Measurements from ENCODE around the gene SLAMF7. TPM values are rescaled to one million over a fixed set of nuclear protein-coding genes. Genes with fewer than 3 reads are reported as not detected.

Gene SLAMF7
- total and polyA plus RNA-seq, 2 of the 8 experiments (the other 6 are each of a cell fraction or from before 2014, with no cell fraction given): not detected

GRCh38 chr1:160741612-160742348, 2.7 kb downstream of the SLAMF7 start:
- Histone ChIP-seq H3K4me3 (ENCODE audit: extremely low read depth in 1 of 4, insufficient read depth in 2 of 4, low read depth in 3 of 4, low read length in 4 of 4) (no peak overlapping the region), H3K23ac (ENCODE audit: insufficient read length) (no peak overlapping the region), H2BK5ac (ENCODE audit: low read depth, low read length) (no peak overlapping the region), H2AFZ (ENCODE audit: low read length) (peak overlapping the region; percentile 59), H3K36me3 (ENCODE audit: control insufficient read depth in 2 of 4, insufficient read depth in 4 of 4, low read length in 3 of 4) (no peaks in the 10 kb centered on the region), H4K20me1 (replicated peaks in 1 of 2; ENCODE audit: control insufficient read depth in 1 of 2, insufficient read depth in 2 of 2, low read length in 2 of 2) (no peaks in the 10 kb centered on the region), H3K4me1 (replicated peaks in 1 of 4; ENCODE audit: control insufficient read depth in 3 of 4, insufficient read depth in 4 of 4, low read length in 3 of 4) (peaks cover 0 to 3% (median 0%) of the 10 kb centered on the region in 4 experiments; a peak in 1 of 7 replicates), H3K9me3 (ENCODE audit: insufficient read depth in 2 of 2, low read depth in 1 of 2, low read length in 1 of 2) (no peaks in the 10 kb centered on the region), H3K27me3 (replicated peaks in 1 of 4; ENCODE audit: control insufficient read depth in 3 of 4, extremely low read depth in 1 of 4, insufficient read depth in 3 of 4, low read length in 3 of 4) (no peaks in the 10 kb centered on the region), H3K4ac (replicated peaks; ENCODE audit: insufficient read length, low read depth, low read length) (no peak overlapping the region), H2AK5ac (ENCODE audit: low read depth, low read length) (no peak overlapping the region), H3K9ac (replicated peaks in 1 of 4; ENCODE audit: extremely low read depth in 1 of 4, low read depth in 3 of 4, low read length in 3 of 4) (no peak overlapping the region), H3K56ac (replicated peaks; ENCODE audit: insufficient read length, low read depth, low read length) (no peak overlapping the region), H3K4me2 (ENCODE audit: insufficient read depth in 1 of 2, low read depth in 2 of 2, low read length in 2 of 2) (no peak overlapping the region), H3K14ac (ENCODE audit: insufficient read length) (no peak overlapping the region), H2BK20ac (ENCODE audit: low read length) (no peak overlapping the region), H4K8ac (ENCODE audit: extremely low read depth, insufficient read depth, low read length) (no peak overlapping the region), H3K23me2 (ENCODE audit: low read depth, low read length) (no peaks in the 10 kb centered on the region), H4K5ac (ENCODE audit: insufficient read length, low read depth, low read length) (no peak overlapping the region), H3K79me2 (ENCODE audit: control insufficient read depth in 1 of 2, insufficient read depth in 2 of 2, low read length in 2 of 2) (no peaks in the 10 kb centered on the region), H4K91ac (replicated peaks; ENCODE audit: insufficient read length, low read length) (no peak overlapping the region), H2BK15ac (ENCODE audit: low read length) (no peak overlapping the region), H3K79me1 (ENCODE audit: low read depth, low read length) (no peaks in the 10 kb centered on the region), H2BK120ac (replicated peaks; ENCODE audit: low read depth, low read length) (no peak overlapping the region), H3K27ac (ENCODE audit: low read depth, low read length) (no peak overlapping the region), H2BK12ac (ENCODE audit: low read depth, low read length) (no peak overlapping the region), H3K18ac (ENCODE audit: extremely low read depth, low read length) (no peak overlapping the region)
- no peak for FAIRE-seq
- DNase-seq (ENCODE audit: low read depth in 1 of 2, low spot score in 2 of 2): no peak
- 89% methylated on average over 5 of the region's 5 CpGs; no CpG with 5 or more reads in 1 of the 2 experiments for WGBS, 2 experiments (ENCODE audit: extremely low coverage in 1 of 2, insufficient coverage in 1 of 2, insufficient read length in 1 of 2, insufficient replicate concordance in 2 of 2, low coverage in 1 of 2, low lambda C conversion rate in 2 of 2, missing lambda C conversion rate in 1 of 2)
- ChIA-PET POLR2A (ENCODE audit: partially characterized antibody) (no interaction called here), CTCF (ENCODE audit: partially characterized antibody) (interaction anchor here (0.8 to 2.7 kb wide), 13 partner anchors 9 to 212 kb away, joined by 3 to 13 read pairs (median 5); no protein-coding TSS in a partner anchor)
- TF ChIP-seq RAD21 (IDR thresholded peaks at IDR 0.05 in 1 of 2, conservative IDR thresholded peaks at IDR 0.05 in 1 of 2; ENCODE audit: low read depth in 2 of 2, low read length in 2 of 2) (peak in 1 of 2 experiments; percentile 16; a peak in 1 of 4 replicates), MAFK (IDR thresholded peaks at IDR 0.05; ENCODE audit: low read depth, low read length) (no peak)
- TF ChIP-seq, protein P1, sequence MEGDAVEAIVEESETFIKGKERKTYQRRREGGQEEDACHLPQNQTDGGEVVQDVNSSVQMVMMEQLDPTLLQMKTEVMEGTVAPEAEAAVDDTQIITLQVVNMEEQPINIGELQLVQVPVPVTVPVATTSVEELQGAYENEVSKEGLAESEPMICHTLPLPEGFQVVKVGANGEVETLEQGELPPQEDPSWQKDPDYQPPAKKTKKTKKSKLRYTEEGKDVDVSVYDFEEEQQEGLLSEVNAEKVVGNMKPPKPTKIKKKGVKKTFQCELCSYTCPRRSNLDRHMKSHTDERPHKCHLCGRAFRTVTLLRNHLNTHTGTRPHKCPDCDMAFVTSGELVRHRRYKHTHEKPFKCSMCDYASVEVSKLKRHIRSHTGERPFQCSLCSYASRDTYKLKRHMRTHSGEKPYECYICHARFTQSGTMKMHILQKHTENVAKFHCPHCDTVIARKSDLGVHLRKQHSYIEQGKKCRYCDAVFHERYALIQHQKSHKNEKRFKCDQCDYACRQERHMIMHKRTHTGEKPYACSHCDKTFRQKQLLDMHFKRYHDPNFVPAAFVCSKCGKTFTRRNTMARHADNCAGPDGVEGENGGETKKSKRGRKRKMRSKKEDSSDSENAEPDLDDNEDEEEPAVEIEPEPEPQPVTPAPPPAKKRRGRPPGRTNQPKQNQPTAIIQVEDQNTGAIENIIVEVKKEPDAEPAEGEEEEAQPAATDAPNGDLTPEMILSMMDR (IDR thresholded peaks at IDR 0.05; ENCODE audit: control extremely low read depth in 1 of 3, insufficient read depth in 1 of 3, low read depth in 1 of 3, low read length in 3 of 3): peak; percentile 23 to 44 (median 38); a peak in 3 of 4 replicates

All from H1 (cell line).